PC-3 (cell line): ENCODE measurements around the gene ATP5ME. TPM values are rescaled to one million over a fixed set of nuclear protein-coding genes. Genes with fewer than 3 reads are reported as not detected.

Experiments
- ATAC-seq: fragments of 200-7000 bp; cut with Tn5 transposase; 2 replicates; pipeline ENCODE4 v1.9.1; 2020; ENCODE audit warnings: mild to moderate bottlenecking, moderate library complexity
- BruUV-seq: library from RNA; stranded (reverse); fragments of 400-500 nt; replicated peaks from 2 replicates; lab custom pipeline; 2021; lab: Mats Ljungman, UMichigan
- CTCF ChIA-PET: fragments of 300-600 bp; sonication (Branson Sonifier 250); formaldehyde crosslinking; loops from one replicate; lab custom pipeline; 2022; ENCODE audit warnings: antibody characterized with exemption; lab: Charles Lee
- POLR2A ChIA-PET: fragments of 300-600 bp; sonication (Branson Sonifier 250); formaldehyde crosslinking; loops from one replicate; lab custom pipeline; 2022; ENCODE audit warnings: antibody characterized with exemption; ENCODE audit not compliant: unreplicated experiment; lab: Charles Lee
- DNase-seq: peaks from one replicate; pipeline ENCODE4 v3.0.0-alpha.2; 2015
- H2AFZ ChIP-seq: fragments of 300-600 bp; sonication (generic); 2 replicates; pipeline ENCODE4 v1.6.0; 2016; ENCODE audit warnings: antibody characterized with exemption, low read length
- H3F3A ChIP-seq: fragments of 300-600 bp; sonication (generic); one replicate; pipeline ENCODE4 v1.6.0; 2017; ENCODE audit warnings: antibody characterized with exemption, low read length, control low read depth, mild to moderate bottlenecking; ENCODE audit not compliant: unreplicated experiment
- H3K27ac ChIP-seq: fragments of 300-600 bp; sonication (generic); 2 replicates; pipeline ENCODE4 v1.5.1; 2016; ENCODE audit warnings: mild to moderate bottlenecking, low read length
- H3K27me3 ChIP-seq: fragments of 300-600 bp; sonication (generic); 2 replicates; pipeline ENCODE4 v1.6.1; 2016; ENCODE audit warnings: low read length, mixed read lengths
- H3K36me3 ChIP-seq: fragments of 300-600 bp; sonication (generic); 2 replicates; pipeline ENCODE4 v1.6.1; 2016; ENCODE audit warnings: low read depth, mixed run types, low read length, mixed read lengths
- H3K4me1 ChIP-seq: fragments of 300-600 bp; sonication (generic); 2 replicates; pipeline ENCODE4 v1.5.1; 2016; ENCODE audit warnings: low read length; ENCODE audit not compliant: insufficient read depth
- H3K4me2 ChIP-seq: fragments of 300-600 bp; sonication (generic); 2 replicates; pipeline ENCODE4 v1.6.0; 2016; ENCODE audit warnings: low read length
- H3K4me3 ChIP-seq: fragments of 300-600 bp; sonication (generic); 2 replicates; pipeline ENCODE4 v1.5.1; 2016; ENCODE audit warnings: mild to moderate bottlenecking, low read length, mixed read lengths
- H3K79me2 ChIP-seq: fragments of 300-600 bp; sonication (generic); 2 replicates; pipeline ENCODE4 v1.6.1; 2017; ENCODE audit warnings: low read length, mixed read lengths
- H3K9ac ChIP-seq: fragments of 300-600 bp; sonication (generic); 2 replicates; pipeline ENCODE4 v1.6.0; 2016; ENCODE audit warnings: mild to moderate bottlenecking, low read length
- H3K9me2 ChIP-seq: fragments of 300-600 bp; sonication (generic); replicated peaks from 2 replicates; pipeline ENCODE4 v1.6.1; 2016; ENCODE audit warnings: mixed run types, low read length, mixed read lengths
- H3K9me3 ChIP-seq: fragments of 300-600 bp; sonication (generic); 2 replicates; pipeline ENCODE4 v1.6.1; 2016; ENCODE audit warnings: low read length, mixed read lengths
- H4K20me1 ChIP-seq: fragments of 300-600 bp; sonication (generic); 2 replicates; pipeline ENCODE4 v1.6.1; 2016; ENCODE audit warnings: low read length, mixed read lengths
- EZH2 ChIP-seq: fragments of 300-600 bp; sonication (generic); IDR thresholded peaks from one replicate; pipeline ENCODE4 v1.6.1; 2017; ENCODE audit warnings: antibody characterized with exemption, mild to moderate bottlenecking, low read length; ENCODE audit not compliant: unreplicated experiment
- EZH2phosphoT487 ChIP-seq: fragments of 300-600 bp; sonication (generic); IDR thresholded peaks from 2 replicates; pipeline ENCODE4 v1.6.1; 2018; ENCODE audit warnings: mild to moderate bottlenecking, antibody characterized with exemption, low read length, borderline replicate concordance
- intact Hi-C: fragments of 100-400 bp; cut with micrococcal nuclease; formaldehyde crosslinking; loops from 2 replicates; pipeline ENCODE4 v1.9.0; 2023
- total RNA-seq: library from RNA; depleted of rRNA; stranded (reverse); fragments of >200 nt; gene quantifications from 2 replicates; pipeline ENCODE4 v1.2.3, GENCODE V29; 2014
- TF ChIP-seq, protein P1 (sequence below): fragments of 300-600 bp; sonication (generic); conservative IDR thresholded peaks from 2 replicates; pipeline ENCODE4 v1.5.1; 2017; ENCODE audit warnings: antibody characterized with exemption, low read depth, mild to moderate bottlenecking, low read length

ATP5ME gene
- total RNA-seq, 1 experiment from 2014 or later = 579 TPM

DNA sequence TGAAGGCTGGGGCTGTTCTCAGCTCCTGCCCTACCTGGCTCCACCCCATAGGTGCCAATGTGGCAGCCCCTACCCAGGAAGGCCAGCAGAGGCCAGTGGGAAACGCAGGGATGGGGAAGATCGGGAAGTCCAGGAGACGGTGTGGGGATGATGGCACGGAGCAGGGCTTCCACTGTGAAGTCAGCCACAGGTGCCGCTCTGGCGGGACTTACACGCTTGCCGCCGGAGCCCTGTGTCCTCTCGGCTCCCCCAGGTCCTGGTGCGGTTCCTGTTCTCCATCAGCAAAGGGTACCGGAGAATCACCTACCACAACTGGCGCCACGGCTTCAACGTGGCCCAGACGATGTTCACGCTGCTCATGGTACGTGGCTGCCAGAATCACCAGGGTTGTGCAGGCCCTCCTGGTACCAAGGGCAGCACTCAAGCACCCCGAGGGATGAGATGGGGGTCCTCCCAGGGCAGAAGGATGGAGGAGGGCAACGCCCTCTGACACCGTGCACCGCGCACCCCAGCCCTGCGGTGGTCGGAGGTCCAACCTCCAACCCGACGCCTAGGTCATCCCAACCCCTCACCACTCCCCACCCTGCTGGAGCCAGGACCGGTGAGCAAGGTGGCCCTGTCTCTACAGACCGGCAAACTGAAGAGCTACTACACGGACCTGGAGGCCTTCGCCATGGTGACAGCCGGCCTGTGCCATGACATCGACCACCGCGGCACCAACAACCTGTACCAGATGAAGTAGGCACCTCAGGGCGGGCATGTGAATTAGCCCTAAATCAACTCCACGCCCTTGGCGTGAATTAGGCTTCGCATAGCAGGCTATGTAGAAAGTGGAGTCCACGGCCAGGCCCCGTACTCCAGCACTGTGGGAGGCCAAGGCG is 12.0 kb downstream of the ATP5ME start:
- no peaks in the 10 kb centered on the region for H3K9me2 ChIP-seq
- POLR2A ChIA-PET = no interaction called here
- no peak overlapping the region for H3K27ac ChIP-seq
- H3F3A ChIP-seq = no peaks in the 10 kb centered on the region
- no TSS peak for BruUV-seq
- no peaks in the 10 kb centered on the region for H3K79me2 ChIP-seq
- no peak for TF ChIP-seq EZH2
- TF ChIP-seq EZH2phosphoT487 = no peak
- TF ChIP-seq, protein P1, sequence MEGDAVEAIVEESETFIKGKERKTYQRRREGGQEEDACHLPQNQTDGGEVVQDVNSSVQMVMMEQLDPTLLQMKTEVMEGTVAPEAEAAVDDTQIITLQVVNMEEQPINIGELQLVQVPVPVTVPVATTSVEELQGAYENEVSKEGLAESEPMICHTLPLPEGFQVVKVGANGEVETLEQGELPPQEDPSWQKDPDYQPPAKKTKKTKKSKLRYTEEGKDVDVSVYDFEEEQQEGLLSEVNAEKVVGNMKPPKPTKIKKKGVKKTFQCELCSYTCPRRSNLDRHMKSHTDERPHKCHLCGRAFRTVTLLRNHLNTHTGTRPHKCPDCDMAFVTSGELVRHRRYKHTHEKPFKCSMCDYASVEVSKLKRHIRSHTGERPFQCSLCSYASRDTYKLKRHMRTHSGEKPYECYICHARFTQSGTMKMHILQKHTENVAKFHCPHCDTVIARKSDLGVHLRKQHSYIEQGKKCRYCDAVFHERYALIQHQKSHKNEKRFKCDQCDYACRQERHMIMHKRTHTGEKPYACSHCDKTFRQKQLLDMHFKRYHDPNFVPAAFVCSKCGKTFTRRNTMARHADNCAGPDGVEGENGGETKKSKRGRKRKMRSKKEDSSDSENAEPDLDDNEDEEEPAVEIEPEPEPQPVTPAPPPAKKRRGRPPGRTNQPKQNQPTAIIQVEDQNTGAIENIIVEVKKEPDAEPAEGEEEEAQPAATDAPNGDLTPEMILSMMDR = no peak
- CTCF ChIA-PET = no interaction called here
- H2AFZ ChIP-seq = no peak overlapping the region
- H3K9me3 ChIP-seq = no peaks in the 10 kb centered on the region
- ATAC-seq (no peak), DNase-seq (no peak)
- no peaks in the 10 kb centered on the region for H3K4me1 ChIP-seq
- no peak overlapping the region for H3K4me3 ChIP-seq
- H4K20me1 ChIP-seq = no peaks in the 10 kb centered on the region
- intact Hi-C loops = no loop called here
- H3K4me2 ChIP-seq = no peak overlapping the region
- no peaks in the 10 kb centered on the region for H3K36me3 ChIP-seq
- H3K27me3 ChIP-seq = no peaks in the 10 kb centered on the region
- no peak overlapping the region for H3K9ac ChIP-seq

DNA sequence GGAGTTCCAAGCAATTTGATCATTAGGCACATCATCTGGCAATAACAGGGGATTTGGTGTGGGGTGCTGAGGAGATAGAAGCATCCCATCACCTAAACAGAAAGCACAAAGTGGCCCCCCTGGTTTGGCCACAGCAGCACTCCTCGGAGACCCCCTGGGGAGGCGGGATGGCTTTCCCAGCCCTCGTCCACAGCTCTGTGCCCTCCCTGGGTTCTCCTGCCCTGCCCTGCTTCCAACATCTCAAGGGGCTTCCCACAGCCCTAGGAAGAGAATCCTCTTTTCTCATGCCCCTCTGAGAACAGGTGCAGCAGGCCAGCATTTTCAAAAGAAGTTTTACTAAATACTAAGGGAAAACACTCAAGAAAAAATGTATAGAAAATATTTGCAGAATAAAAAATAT is 12.8 kb downstream of the ATP5ME start:
- ChIA-PET POLR2A (no interaction called here), CTCF (no interaction called here)
- TF ChIP-seq EZH2phosphoT487 (no peak), EZH2 (no peak)
- TF ChIP-seq, protein P1 = no peak
- intact Hi-C loops = no loop called here
- Histone ChIP-seq H3K4me1 (no peaks in the 10 kb centered on the region), H3K79me2 (no peaks in the 10 kb centered on the region), H3K4me2 (no peak overlapping the region), H3K9me2 (no peaks in the 10 kb centered on the region), H2AFZ (no peak overlapping the region), H4K20me1 (no peaks in the 10 kb centered on the region), H3K36me3 (no peaks in the 10 kb centered on the region), H3K27ac (no peak overlapping the region), H3K4me3 (no peak overlapping the region), H3F3A (no peaks in the 10 kb centered on the region), H3K9ac (no peak overlapping the region), H3K9me3 (no peaks in the 10 kb centered on the region), H3K27me3 (no peaks in the 10 kb centered on the region)
- no peak for ATAC-seq
- BruUV-seq = no TSS peak
- DNase-seq = no peak

DNA sequence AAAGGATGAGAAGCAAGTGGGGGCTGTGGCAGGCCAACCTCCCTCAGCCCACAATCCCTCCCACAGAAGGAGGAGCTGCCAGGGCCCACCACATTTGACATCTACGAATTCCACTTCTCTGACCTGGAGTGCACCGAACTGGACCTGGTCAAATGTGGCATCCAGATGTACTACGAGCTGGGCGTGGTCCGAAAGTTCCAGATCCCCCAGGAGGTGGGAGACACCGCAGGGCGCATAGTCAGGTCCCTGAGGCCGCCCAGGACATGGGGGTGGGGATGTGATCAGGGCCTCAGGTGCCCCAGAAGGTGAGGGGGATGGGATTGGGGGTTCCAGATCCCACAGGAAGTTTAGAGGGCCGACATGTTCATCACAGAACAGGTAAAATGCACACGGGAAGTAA is 13.7 kb downstream of the ATP5ME start:
- Histone ChIP-seq H3K79me2 (no peaks in the 10 kb centered on the region), H3K27me3 (no peaks in the 10 kb centered on the region), H3K9me3 (no peaks in the 10 kb centered on the region), H3K36me3 (no peaks in the 10 kb centered on the region), H4K20me1 (no peaks in the 10 kb centered on the region), H3F3A (no peaks in the 10 kb centered on the region), H3K4me1 (no peaks in the 10 kb centered on the region), H3K9me2 (no peaks in the 10 kb centered on the region), H3K9ac (no peak overlapping the region), H3K4me3 (no peak overlapping the region), H3K4me2 (no peak overlapping the region), H2AFZ (no peak overlapping the region), H3K27ac (no peak overlapping the region)
- POLR2A ChIA-PET = no interaction called here
- DNase-seq (no peak), ATAC-seq (no peak)
- CTCF ChIA-PET = no interaction called here
- BruUV-seq = no TSS peak
- intact Hi-C loops = no loop called here
- no peak for TF ChIP-seq EZH2phosphoT487
- no peak for TF ChIP-seq EZH2
- TF ChIP-seq, protein P1 = no peak
